ENCODE results near the gene ATG4A.

The ATG4A gene

GRCh38 chrX:108117988-108118387 is 26.4 kb downstream of the ATG4A start:
- H3K27ac ChIP-seq (ENCODE audit: insufficient read depth, low read length, poor library complexity, severe bottlenecking) = no peak overlapping the region
- no peak for DNase-seq
- H3K36me3 ChIP-seq (ENCODE audit: control insufficient read depth, insufficient read depth, low read length) = no peaks in the 10 kb centered on the region
- H3K9me3 ChIP-seq (ENCODE audit: control insufficient read depth, low read length) = no peaks in the 10 kb centered on the region
- no peak overlapping the region for H3K4me3 ChIP-seq (ENCODE audit: insufficient read depth, low read depth, low read length, poor library complexity, severe bottlenecking)
- H3K4me1 ChIP-seq (ENCODE audit: control insufficient read depth, insufficient read depth, low read length, poor library complexity, severe bottlenecking) = no peaks in the 10 kb centered on the region
- H3K27me3 ChIP-seq (replicated peaks; ENCODE audit: control insufficient read depth, insufficient read depth, low read length, poor library complexity, severe bottlenecking) = no peaks in the 10 kb centered on the region

- H3K4me3 ChIP-seq (ENCODE audit: insufficient read depth, low read depth, low read length, poor library complexity, severe bottlenecking) = no peak overlapping the region
- no peaks in the 10 kb centered on the region for H3K9me3 ChIP-seq (ENCODE audit: control insufficient read depth, low read length)
- no peaks in the 10 kb centered on the region for H3K4me1 ChIP-seq (ENCODE audit: control insufficient read depth, insufficient read depth, low read length, poor library complexity, severe bottlenecking)
- H3K27ac ChIP-seq (ENCODE audit: insufficient read depth, low read length, poor library complexity, severe bottlenecking) = no peak overlapping the region
- no peaks in the 10 kb centered on the region for H3K36me3 ChIP-seq (ENCODE audit: control insufficient read depth, insufficient read depth, low read length)
- no peaks in the 10 kb centered on the region for H3K27me3 ChIP-seq (replicated peaks; ENCODE audit: control insufficient read depth, insufficient read depth, low read length, poor library complexity, severe bottlenecking)
- no peak for DNase-seq
Observed at GRCh38 chrX:108121291-108121690, 29.7 kb downstream of the ATG4A start.

- Histone ChIP-seq H3K36me3 (ENCODE audit: control insufficient read depth, insufficient read depth, low read length) (no peaks in the 10 kb centered on the region), H3K4me1 (ENCODE audit: control insufficient read depth, insufficient read depth, low read length, poor library complexity, severe bottlenecking) (no peaks in the 10 kb centered on the region), H3K27ac (ENCODE audit: insufficient read depth, low read length, poor library complexity, severe bottlenecking) (no peak overlapping the region), H3K9me3 (ENCODE audit: control insufficient read depth, low read length) (no peaks in the 10 kb centered on the region), H3K4me3 (ENCODE audit: insufficient read depth, low read depth, low read length, poor library complexity, severe bottlenecking) (no peak overlapping the region), H3K27me3 (replicated peaks; ENCODE audit: control insufficient read depth, insufficient read depth, low read length, poor library complexity, severe bottlenecking) (no peaks in the 10 kb centered on the region)
- DNase-seq = no peak
Observed at GRCh38 chrX:108122748-108123147, 31.2 kb downstream of the ATG4A start.

- H3K9me3 ChIP-seq (ENCODE audit: control insufficient read depth, low read length) = no peaks in the 10 kb centered on the region
- no peak for DNase-seq
- no peak overlapping the region for H3K27ac ChIP-seq (ENCODE audit: insufficient read depth, low read length, poor library complexity, severe bottlenecking)
- H3K27me3 ChIP-seq (replicated peaks; ENCODE audit: control insufficient read depth, insufficient read depth, low read length, poor library complexity, severe bottlenecking) = no peaks in the 10 kb centered on the region
- no peaks in the 10 kb centered on the region for H3K4me1 ChIP-seq (ENCODE audit: control insufficient read depth, insufficient read depth, low read length, poor library complexity, severe bottlenecking)
- no peaks in the 10 kb centered on the region for H3K36me3 ChIP-seq (ENCODE audit: control insufficient read depth, insufficient read depth, low read length)
- no peak overlapping the region for H3K4me3 ChIP-seq (ENCODE audit: insufficient read depth, low read depth, low read length, poor library complexity, severe bottlenecking)
Observed at GRCh38 chrX:108123591-108124366, 32.2 kb downstream of the ATG4A start.

- no peak for DNase-seq
- Histone ChIP-seq H3K9me3 (ENCODE audit: control insufficient read depth, low read length) (no peaks in the 10 kb centered on the region), H3K4me3 (ENCODE audit: insufficient read depth, low read depth, low read length, poor library complexity, severe bottlenecking) (no peak overlapping the region), H3K36me3 (ENCODE audit: control insufficient read depth, insufficient read depth, low read length) (peaks cover 3% of the 10 kb centered on the region), H3K27ac (ENCODE audit: insufficient read depth, low read length, poor library complexity, severe bottlenecking) (no peak overlapping the region), H3K4me1 (ENCODE audit: control insufficient read depth, insufficient read depth, low read length, poor library complexity, severe bottlenecking) (no peaks in the 10 kb centered on the region), H3K27me3 (replicated peaks; ENCODE audit: control insufficient read depth, insufficient read depth, low read length, poor library complexity, severe bottlenecking) (no peaks in the 10 kb centered on the region)
Observed at GRCh38 chrX:108126661-108127060, 35.1 kb downstream of the ATG4A start.

GRCh38 chrX:108127152-108127551 is 35.6 kb downstream of the ATG4A start:
- no peaks in the 10 kb centered on the region for H3K9me3 ChIP-seq (ENCODE audit: control insufficient read depth, low read length)
- H3K27ac ChIP-seq (ENCODE audit: insufficient read depth, low read length, poor library complexity, severe bottlenecking) = no peak overlapping the region
- H3K27me3 ChIP-seq (replicated peaks; ENCODE audit: control insufficient read depth, insufficient read depth, low read length, poor library complexity, severe bottlenecking) = no peaks in the 10 kb centered on the region
- DNase-seq = no peak
- H3K4me3 ChIP-seq (ENCODE audit: insufficient read depth, low read depth, low read length, poor library complexity, severe bottlenecking) = no peak overlapping the region
- peaks cover 3% of the 10 kb centered on the region for H3K36me3 ChIP-seq (ENCODE audit: control insufficient read depth, insufficient read depth, low read length)
- H3K4me1 ChIP-seq (ENCODE audit: control insufficient read depth, insufficient read depth, low read length, poor library complexity, severe bottlenecking) = no peaks in the 10 kb centered on the region

DNA sequence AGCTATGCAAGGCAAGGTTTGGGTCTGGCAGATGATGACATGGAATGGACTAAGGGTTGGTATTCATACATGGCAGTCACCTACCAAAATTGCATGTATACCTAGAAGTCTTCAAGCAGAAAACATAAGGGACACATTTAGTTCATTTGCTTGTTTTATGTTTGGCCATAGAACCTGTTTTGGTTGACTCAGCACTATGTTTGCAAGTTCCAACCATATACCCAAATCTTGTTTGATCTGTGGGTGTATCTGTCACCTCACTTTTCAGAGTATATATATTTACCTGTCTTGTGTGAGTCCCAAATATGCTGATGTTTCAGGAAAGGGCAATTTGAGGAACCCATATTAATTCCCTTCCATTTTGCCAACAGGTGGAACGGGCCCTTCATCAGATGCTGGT is 39.3 kb downstream of the ATG4A start:
- Histone ChIP-seq H3K27ac (ENCODE audit: insufficient read depth, low read length, poor library complexity, severe bottlenecking) (no peak overlapping the region), H3K9me3 (ENCODE audit: control insufficient read depth, low read length) (no peaks in the 10 kb centered on the region), H3K4me3 (ENCODE audit: insufficient read depth, low read depth, low read length, poor library complexity, severe bottlenecking) (no peak overlapping the region), H3K36me3 (ENCODE audit: control insufficient read depth, insufficient read depth, low read length) (peaks cover 3% of the 10 kb centered on the region), H3K4me1 (ENCODE audit: control insufficient read depth, insufficient read depth, low read length, poor library complexity, severe bottlenecking) (no peaks in the 10 kb centered on the region), H3K27me3 (replicated peaks; ENCODE audit: control insufficient read depth, insufficient read depth, low read length, poor library complexity, severe bottlenecking) (no peaks in the 10 kb centered on the region)
- no peak for DNase-seq

- no peak overlapping the region for H3K4me3 ChIP-seq (ENCODE audit: insufficient read depth, low read depth, low read length, poor library complexity, severe bottlenecking)
- no peaks in the 10 kb centered on the region for H3K27me3 ChIP-seq (replicated peaks; ENCODE audit: control insufficient read depth, insufficient read depth, low read length, poor library complexity, severe bottlenecking)
- H3K4me1 ChIP-seq (ENCODE audit: control insufficient read depth, insufficient read depth, low read length, poor library complexity, severe bottlenecking) = no peaks in the 10 kb centered on the region
- no peak overlapping the region for H3K27ac ChIP-seq (ENCODE audit: insufficient read depth, low read length, poor library complexity, severe bottlenecking)
- peaks cover 3% of the 10 kb centered on the region for H3K36me3 ChIP-seq (ENCODE audit: control insufficient read depth, insufficient read depth, low read length)
- DNase-seq = no peak
- no peaks in the 10 kb centered on the region for H3K9me3 ChIP-seq (ENCODE audit: control insufficient read depth, low read length)
Observed at GRCh38 chrX:108131471-108131870, 39.9 kb downstream of the ATG4A start.

DNA sequence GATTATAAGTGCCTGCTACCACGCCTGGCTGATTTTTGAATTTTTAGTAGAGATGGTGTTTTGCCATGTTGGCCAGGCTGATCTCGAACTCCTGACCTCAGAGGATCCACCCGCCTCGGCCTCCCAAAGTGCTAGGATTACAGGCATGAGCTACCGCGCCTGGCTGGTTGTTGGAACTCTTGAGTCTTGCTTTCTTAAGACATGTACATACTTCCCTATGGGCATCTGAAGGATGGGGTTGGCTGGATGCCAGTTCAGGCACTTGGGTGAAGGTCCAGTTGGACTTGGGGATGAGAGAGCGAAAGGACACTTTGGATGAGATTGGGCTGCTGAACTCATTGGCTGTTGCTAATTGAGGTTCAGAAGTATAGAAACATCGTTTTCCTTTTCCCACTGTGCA is 40.5 kb downstream of the ATG4A start:
- no peaks in the 10 kb centered on the region for H3K9me3 ChIP-seq (ENCODE audit: control insufficient read depth, low read length)
- DNase-seq = no peak

DNA sequence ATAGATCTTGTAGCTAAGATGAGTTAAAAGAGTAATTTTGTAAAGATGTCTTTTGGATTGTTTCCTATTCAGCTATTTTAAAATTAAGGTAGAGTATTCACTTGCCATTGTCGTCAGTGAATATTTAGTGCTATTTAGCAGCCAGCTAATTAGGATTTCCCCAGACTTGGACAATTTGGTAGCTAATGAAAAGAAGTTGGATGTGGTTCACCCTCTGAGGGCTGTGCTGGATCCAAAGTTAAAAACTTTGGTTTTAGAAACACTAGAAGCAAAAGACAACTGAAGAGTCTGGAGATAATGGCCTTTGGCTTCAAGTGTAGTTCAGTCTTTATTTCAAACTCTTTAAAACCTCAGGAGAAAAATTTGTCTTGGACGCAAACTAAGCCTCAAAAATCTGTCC is 41.3 kb downstream of the ATG4A start:
- Histone ChIP-seq H3K27me3 (replicated peaks; ENCODE audit: control insufficient read depth, insufficient read depth, low read length, poor library complexity, severe bottlenecking) (no peaks in the 10 kb centered on the region), H3K9me3 (ENCODE audit: control insufficient read depth, low read length) (no peaks in the 10 kb centered on the region), H3K36me3 (ENCODE audit: control insufficient read depth, insufficient read depth, low read length) (peaks cover 3% of the 10 kb centered on the region), H3K27ac (ENCODE audit: insufficient read depth, low read length, poor library complexity, severe bottlenecking) (no peak overlapping the region), H3K4me3 (ENCODE audit: insufficient read depth, low read depth, low read length, poor library complexity, severe bottlenecking) (no peak overlapping the region), H3K4me1 (ENCODE audit: control insufficient read depth, insufficient read depth, low read length, poor library complexity, severe bottlenecking) (no peaks in the 10 kb centered on the region)
- DNase-seq = no peak

More for the DNA sequence above, 40.5 kb downstream of the ATG4A start:
- Histone ChIP-seq H3K36me3 (ENCODE audit: control insufficient read depth, insufficient read depth, low read length) (peaks cover 3% of the 10 kb centered on the region), H3K4me1 (ENCODE audit: control insufficient read depth, insufficient read depth, low read length, poor library complexity, severe bottlenecking) (no peaks in the 10 kb centered on the region), H3K27me3 (replicated peaks; ENCODE audit: control insufficient read depth, insufficient read depth, low read length, poor library complexity, severe bottlenecking) (no peaks in the 10 kb centered on the region), H3K27ac (ENCODE audit: insufficient read depth, low read length, poor library complexity, severe bottlenecking) (no peak overlapping the region), H3K4me3 (ENCODE audit: insufficient read depth, low read depth, low read length, poor library complexity, severe bottlenecking) (no peak overlapping the region)
